IPS-NIHi7 (cell line): ENCODE data around the gene SYT15.
"Not testable (repeated sequence)": the region's sequence is repeated elsewhere in the genome, so short reads cannot be mapped to it uniquely, and the experiment has no call there.

Experiments
- DNase-seq: peaks from one replicate; pipeline ENCODE4 v3.0.0; 2012; ENCODE audit warnings: mixed read lengths; ENCODE audit errors: extremely low spot score

The SYT15 gene

DNA sequence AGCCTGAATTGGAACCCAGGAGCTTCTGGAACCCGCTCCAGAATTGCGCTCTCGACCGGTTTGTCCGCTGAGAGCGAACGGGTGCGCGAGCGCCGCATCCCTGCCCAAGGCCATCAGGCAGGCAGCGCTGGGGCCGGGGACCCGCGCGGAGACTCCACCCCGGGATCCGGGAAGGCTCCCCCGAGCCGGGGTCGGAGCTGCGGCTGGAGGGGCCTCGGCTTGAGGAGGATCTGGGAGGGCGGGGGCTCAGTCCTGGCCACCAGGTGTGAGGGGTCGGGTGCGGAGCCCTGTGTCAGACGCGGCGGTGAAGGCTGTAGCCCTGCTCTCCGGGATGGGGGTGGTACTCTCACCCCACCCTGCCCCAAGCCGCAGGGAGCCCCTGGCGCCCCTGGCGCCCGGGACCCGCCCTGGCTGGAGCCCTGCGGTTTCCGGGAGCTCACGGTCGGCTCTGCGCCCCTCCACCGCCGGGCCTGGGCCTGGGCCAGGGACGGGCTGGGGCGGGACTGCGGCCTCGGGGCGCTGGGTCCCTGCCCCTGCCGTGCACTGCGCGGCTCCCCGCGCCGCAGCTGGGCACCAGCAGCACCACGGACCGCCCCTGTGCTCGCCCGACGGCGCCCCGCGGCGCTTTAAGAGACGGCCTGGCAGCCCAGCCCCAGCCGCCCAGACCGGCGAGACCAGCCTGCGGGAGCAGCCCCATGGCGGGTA, at the start of gene SYT15:
Gene SYT15 (plus strand): TSS at position 655 of the 705 bp plus-strand sequence. CDS start 41 bp downstream, at position 696.
- DNase-seq: not testable (repeated sequence)

- not testable (repeated sequence) for DNase-seq
Observed at GRCh38 chr10:46529742-46530141, 49.2 kb upstream of the SYT15 start.

DNA sequence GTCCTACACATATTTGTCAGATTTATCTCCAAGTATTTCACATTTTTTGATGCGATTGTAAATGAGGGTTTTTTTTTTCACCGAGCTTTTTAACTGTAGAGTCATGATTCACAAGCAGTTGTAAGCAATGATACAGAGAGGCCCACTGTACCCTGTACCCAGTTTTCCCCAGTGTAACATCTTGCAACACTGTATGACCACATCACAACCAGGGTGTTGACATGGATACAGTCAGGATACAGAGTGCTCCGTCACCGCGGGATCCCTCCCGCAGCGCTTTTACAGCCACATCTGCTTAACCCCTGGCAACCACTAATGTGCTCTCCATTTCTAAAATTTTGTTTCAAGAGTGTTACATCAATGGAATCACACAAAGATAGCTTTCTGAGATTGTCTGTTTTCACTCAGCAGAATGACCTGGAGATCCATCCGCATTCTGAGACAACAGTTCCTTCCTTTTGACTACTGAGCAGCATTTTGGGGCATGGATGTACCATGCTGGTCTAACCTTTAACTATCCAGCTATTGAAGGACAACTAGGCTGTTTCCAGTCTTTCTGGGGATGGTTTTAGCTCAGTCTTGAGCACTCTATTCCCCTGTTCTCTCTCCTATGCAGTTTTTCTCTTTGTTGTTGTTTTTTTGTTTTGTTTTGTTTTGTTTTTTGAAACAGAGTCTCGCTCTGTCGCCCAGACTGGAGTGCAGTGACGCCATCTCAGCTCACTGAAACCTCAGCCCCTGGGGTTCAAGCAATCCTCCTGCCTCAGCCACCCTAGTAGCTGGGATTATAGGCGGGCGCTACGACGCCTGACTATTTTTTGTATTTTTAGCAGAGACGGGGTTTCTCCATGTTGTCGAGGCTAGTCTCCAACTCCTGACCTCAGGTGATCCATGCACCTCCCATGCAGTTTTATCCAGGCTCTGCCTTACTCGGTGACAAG, 48.4 kb upstream of the SYT15 start:
- DNase-seq: no peak

- DNase-seq: not testable (repeated sequence)
Observed at GRCh38 chr10:46532256-46532655, 46.7 kb upstream of the SYT15 start.

DNA sequence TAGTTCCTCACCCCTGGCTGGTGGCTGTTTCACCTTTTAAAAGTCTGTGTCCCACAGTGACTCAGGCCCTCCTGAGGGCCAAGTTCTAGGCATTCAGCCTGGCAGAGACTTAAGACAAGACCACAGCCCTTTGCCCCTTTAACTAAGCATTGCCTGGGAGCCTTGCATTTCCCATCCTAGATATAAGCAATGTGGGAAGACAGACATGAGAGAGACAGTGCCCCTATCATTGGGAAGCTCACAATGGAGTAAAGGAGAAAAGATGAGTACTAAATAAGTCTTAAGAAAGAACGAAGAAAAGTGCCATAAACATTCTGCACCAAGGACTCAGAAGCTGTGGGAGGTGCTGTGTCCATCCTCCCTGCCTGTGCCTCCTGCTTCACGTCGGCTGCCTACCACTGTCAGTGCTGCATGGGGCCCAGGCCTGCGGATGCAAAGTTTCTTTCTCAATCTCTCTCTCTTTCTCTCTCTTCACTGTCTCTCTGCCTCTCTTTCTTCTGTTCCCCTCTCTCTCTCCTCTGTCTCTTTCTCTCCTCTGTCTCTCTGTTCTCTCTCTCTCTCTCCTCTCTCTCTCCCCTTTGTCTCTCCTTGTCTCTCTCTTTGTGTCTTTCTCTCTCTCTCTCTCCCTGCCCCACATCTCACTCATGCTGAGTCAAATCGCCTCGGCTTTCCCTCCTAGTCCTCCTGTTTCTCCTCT, 44.0 kb upstream of the SYT15 start:
- no peak for DNase-seq

DNA sequence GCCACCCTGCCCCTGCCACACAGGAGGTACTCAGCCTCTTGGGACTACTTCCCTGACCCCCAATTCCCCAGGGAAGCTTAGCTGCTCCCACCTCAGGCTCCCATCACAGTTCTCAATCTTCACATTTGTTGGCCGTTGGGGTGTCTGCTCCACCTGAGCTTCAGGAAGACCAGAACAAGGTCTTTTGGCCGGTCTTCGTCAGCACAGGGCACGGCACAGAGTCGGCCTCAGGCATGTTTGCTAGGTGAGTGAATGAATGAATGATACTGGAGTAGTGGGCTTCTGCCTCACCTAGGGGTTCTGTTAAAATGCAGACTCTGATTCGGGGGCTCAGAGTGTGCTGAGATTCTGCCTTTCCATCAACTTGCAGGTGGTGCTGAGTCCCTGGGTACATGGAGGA, 42.8 kb upstream of the SYT15 start:
- DNase-seq: no peak

- no peak for DNase-seq
Observed at GRCh38 chr10:46536781-46537180, 42.1 kb upstream of the SYT15 start.

- no peak for DNase-seq
Observed at GRCh38 chr10:46537309-46537708, 41.6 kb upstream of the SYT15 start.

- no peak for DNase-seq
Observed at GRCh38 chr10:46538155-46538554, 40.8 kb upstream of the SYT15 start.

- DNase-seq: no peak
Observed at GRCh38 chr10:46538717-46539426, 40.1 kb upstream of the SYT15 start.

- DNase-seq: no peak
Observed at GRCh38 chr10:46539596-46540411, 39.1 kb upstream of the SYT15 start.

- DNase-seq: no peak
Observed at GRCh38 chr10:46540412-46541016, 38.4 kb upstream of the SYT15 start.

DNA sequence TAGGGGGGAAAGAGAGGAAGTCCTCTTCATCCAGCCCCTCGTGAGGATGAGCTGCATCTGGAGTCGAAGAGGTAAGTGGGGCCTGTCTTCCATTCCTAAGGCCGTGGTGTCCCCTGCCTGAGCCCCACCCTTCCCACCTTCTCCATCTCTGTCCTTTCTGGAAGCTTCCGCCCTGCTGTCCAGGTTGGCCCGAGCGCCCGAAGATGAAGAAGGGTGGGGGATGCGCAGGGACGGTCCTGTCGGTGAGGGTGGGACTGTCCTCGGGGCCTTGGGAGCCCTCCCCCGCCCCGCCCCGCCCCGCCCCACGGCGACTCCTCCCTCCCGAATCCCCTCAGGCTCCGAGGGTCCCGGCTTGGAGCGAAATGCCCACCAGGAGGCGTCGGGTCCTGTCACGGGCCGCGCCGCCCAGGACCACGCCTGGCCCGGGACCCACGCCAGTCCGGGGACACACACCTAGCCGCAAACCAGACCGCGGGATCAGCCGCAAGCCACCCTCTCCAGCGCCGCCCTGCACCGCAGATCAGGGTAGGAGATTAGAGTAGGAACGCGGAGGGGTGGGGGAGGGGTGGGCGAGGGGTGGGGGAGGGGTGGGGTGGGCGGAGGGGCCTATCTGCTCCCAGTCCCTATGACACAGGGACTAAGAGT, 37.8 kb upstream of the SYT15 start:
- peak; percentile 99 for DNase-seq

DNA sequence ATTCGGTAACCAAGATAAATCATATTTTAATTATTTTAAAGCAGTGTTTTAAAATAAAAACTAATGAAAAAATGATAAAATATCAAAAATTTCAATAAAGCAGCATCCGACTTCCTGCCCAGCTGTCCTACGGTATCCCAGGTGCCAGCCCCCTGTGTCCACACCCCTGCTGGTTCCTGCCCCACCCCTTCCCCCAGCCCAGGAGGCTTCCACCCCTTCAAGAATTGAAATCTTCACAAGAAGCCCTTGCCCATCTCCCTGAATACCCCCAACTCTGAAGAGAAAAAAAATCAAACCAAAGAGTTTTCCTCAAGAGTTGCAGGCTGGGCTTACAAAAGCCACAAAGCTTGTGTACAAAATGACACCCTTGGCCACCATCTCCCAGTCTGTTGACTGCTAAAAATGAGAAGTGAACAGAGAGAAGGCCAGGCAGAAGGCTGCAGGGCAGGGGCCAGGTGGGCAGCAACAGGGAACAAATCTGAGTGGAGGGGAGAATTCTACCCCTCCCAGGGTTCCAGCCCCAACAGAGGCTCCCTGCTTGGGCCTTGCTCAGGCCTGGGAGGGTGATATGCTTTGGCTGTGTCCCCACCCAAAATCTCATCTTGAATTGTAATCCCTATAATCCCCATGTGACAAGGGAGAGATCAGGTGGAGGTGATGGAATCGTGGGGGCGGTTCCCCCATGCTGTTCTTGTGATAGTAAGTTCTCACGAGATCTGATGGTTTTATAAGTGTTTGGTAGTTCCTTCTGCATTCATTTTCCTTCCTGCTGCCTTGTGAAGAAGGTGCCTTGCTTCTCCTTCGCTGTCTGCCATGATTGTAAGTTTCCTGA, 37.0 kb upstream of the SYT15 start:
- no peak for DNase-seq

DNA sequence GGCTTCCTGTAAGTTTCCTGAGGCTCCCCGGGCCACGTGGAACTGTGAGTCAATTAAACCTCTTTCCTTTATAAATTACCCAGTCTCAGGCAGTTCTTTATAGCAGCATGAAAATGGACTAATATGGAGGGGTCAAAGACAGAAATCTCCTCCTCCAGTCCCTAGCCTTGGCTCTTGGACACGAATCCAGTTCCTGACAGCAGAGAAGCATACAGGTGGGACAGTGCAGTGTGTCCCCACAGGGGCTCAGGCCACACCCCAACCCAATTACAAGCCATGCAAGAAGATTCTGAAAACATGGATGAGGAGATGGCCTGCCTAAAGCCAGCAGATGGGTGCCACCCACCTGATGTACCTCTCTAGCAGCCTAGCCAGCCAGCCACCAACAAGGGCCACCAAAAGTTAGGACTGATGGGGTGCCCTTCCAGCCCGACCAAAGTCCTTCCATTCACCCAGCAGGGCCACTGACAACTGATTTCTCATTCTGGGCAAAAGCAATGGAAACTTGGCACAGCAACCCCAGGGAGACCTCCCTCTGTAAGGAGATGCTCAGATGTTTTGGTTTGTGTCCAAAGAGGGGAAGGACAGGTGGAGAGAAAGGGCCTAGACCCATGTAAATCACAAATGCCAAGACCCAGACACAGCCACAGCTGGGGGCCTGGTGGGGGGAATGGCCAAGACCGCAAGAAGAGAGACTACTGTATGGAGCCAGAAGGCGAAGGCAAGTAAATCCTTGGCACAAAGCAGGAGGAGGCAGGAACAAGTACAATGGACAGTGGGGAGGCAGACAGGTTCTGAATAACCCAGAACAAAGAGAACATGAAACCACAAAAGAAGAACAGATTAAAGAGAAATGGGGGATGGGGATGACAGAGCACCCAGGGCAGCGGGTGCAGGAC, 36.1 kb upstream of the SYT15 start:
- no peak for DNase-seq

GRCh38 chr10:46543466-46544377, 35.2 kb upstream of the SYT15 start:
- DNase-seq: no peak
